PFSK-1 (cell line): Measurements from ENCODE around the gene PTPN4.

Source experiments
- POLR2AphosphoS5 ChIP-seq: IDR thresholded peaks from 2 replicates; pipeline ENCODE4 v1.6.1; 2012; ENCODE audit warnings: low read depth, mild to moderate bottlenecking, control low read depth, low read length, moderate library complexity
- REST ChIP-seq, 2 experiments: IDR thresholded peaks; 2 replicates each; pipeline versions ENCODE4 v1.6.1 to v1.8.0; 2011 to 2012; ENCODE audit warnings: low read depth in 2 of 2, low read length in 2 of 2, control low read depth in 1 of 2, inconsistent platforms in 1 of 2, mild to moderate bottlenecking in 1 of 2, moderate library complexity in 1 of 2; ENCODE audit not compliant: insufficient read depth in 1 of 2
- TAF1 ChIP-seq: IDR thresholded peaks from 2 replicates; pipeline ENCODE4 v1.6.1; 2012; ENCODE audit warnings: low read length, control low read depth, borderline replicate concordance; ENCODE audit not compliant: insufficient read depth

DNA sequence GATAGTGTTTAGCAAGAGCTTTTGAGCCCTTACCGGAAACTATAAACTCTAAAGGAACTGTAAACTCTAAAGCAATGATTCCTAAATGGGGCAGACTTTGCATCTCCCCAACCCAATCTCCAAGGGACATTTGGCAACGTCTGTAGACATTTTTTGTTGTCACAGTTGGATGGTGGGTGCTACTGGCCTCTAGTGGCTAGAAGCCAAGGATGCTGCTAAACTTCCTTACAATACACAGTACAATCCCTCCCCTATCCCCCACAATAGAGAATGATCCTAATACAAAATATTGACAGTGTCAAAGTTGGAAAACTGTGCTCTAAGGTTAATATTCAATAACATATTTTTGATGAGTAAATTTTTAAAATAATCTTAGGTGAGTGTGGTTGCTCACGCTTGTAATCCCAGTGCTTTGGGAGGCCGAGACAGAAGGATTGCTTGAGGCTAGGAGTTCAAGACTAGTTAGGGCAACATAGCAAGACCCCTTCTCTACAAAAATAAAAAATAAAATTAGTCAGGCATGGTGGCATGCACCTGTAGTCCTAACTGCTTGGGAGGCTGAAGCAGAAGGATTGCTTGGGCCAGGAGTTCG, 66.7 kb downstream of the PTPN4 start:
- TF ChIP-seq REST (IDR thresholded peaks at IDR 0.05; ENCODE audit: insufficient read depth in 1 of 2, low read depth in 2 of 2, low read length in 2 of 2) (no peak), TAF1 (no peak), POLR2AphosphoS5 (no peak)
